Embryonic facial prominence (tissue), 1 donor: ENCODE data around the gene DYRK1B.
"Not testable (repeated sequence)": the region's sequence is repeated elsewhere in the genome, so short reads cannot be mapped to it uniquely, and the experiment has no call there.

Experiments used
- DNase-seq: peaks from one replicate; pipeline ENCODE4 v3.0.0-alpha.2; 2016; ENCODE audit errors: extremely low spot score

The DYRK1B gene

GRCh38 chr19:39830847-39831246 lies 3.1 kb downstream of the DYRK1B start:
- DNase-seq: no peak

- DNase-seq: no peak
These were observed 3.6 kb downstream of the DYRK1B start for GRCh38 chr19:39830406-39830805.

- no peak for DNase-seq
These were observed 4.2 kb downstream of the DYRK1B start for GRCh38 chr19:39829702-39830275.

GRCh38 chr19:39828654-39829032 lies 5.3 kb downstream of the DYRK1B start:
- DNase-seq: no peak

- DNase-seq: no peak
These were observed 5.8 kb downstream of the DYRK1B start for GRCh38 chr19:39828015-39828653.

GRCh38 chr19:39827216-39827615 lies 6.7 kb downstream of the DYRK1B start:
- no peak for DNase-seq

GRCh38 chr19:39826311-39826945 lies 7.5 kb downstream of the DYRK1B start:
- no peak for DNase-seq

- DNase-seq: no peak
These were observed 8.4 kb downstream of the DYRK1B start for GRCh38 chr19:39825531-39826076.

GRCh38 chr19:39825093-39825463 lies 8.9 kb downstream of the DYRK1B start:
- DNase-seq: no peak

- DNase-seq: peak; percentile 90
These were observed 9.5 kb downstream of the DYRK1B start for GRCh38 chr19:39824143-39825092.

GRCh38 chr19:39823686-39824085 lies 10.3 kb downstream of the DYRK1B start:
- DNase-seq: no peak

- DNase-seq: no peak
These were observed 13.3 kb downstream of the DYRK1B start for GRCh38 chr19:39820696-39821095.

- DNase-seq: no peak
These were observed 14.2 kb downstream of the DYRK1B start for GRCh38 chr19:39819786-39820185.

GRCh38 chr19:39818626-39819097 lies 15.3 kb downstream of the DYRK1B start:
- no peak for DNase-seq

GRCh38 chr19:39817888-39818561 lies 15.9 kb downstream of the DYRK1B start:
- no peak for DNase-seq

- DNase-seq: no peak
These were observed 17.5 kb downstream of the DYRK1B start for GRCh38 chr19:39816287-39817048.

GRCh38 chr19:39814595-39814994 lies 19.4 kb downstream of the DYRK1B start:
- DNase-seq: no peak

GRCh38 chr19:39814111-39814510 lies 19.9 kb downstream of the DYRK1B start:
- DNase-seq: not testable (repeated sequence)

GRCh38 chr19:39813264-39813993 lies 20.5 kb downstream of the DYRK1B start:
- DNase-seq: no peak

- DNase-seq: no peak
These were observed 22.9 kb downstream of the DYRK1B start for GRCh38 chr19:39811064-39811463.
